Activated naive CD8-positive, alpha-beta T cell treated with anti-CD3 and anti-CD28 coated beads, Interleukin-2, amount 50 U/mL, for 24 hours (primary cell): ENCODE data around the gene SYT9.
A peak's percentile ranks its signal among the peaks of the same experiment; 100 is the strongest.

ENCODE experiments used
- ATAC-seq: fragments of 150-1000 bp; cut with Tn5 transposase; one replicate; pipeline ENCODE4 v1.10.0; 2021
- DNase-seq: peaks from one replicate; pipeline ENCODE4 v3.0.0; 2021
- H3K27ac Mint-ChIP-seq: one replicate; pipeline ENCODE4 v1.8.0; 2021; ENCODE audit warnings: mild to moderate bottlenecking, mixed read lengths
- H3K27me3 Mint-ChIP-seq: one replicate; pipeline ENCODE4 v1.8.0; 2021; ENCODE audit warnings: mixed read lengths
- H3K36me3 Mint-ChIP-seq: one replicate; pipeline ENCODE4 v1.8.0; 2021; ENCODE audit warnings: low read depth, mixed read lengths
- H3K4me1 Mint-ChIP-seq: one replicate; pipeline ENCODE4 v1.8.0; 2021; ENCODE audit warnings: mixed read lengths
- H3K4me3 Mint-ChIP-seq: one replicate; pipeline ENCODE4 v1.8.0; 2021; ENCODE audit warnings: mild to moderate bottlenecking, moderate library complexity, mixed read lengths
- H3K9me3 Mint-ChIP-seq: one replicate; pipeline ENCODE4 v1.8.0; 2021; ENCODE audit warnings: mixed read lengths

Gene SYT9

GRCh38 chr11:7439746-7440320 is 188.1 kb downstream of the SYT9 start:
- Mint-ChIP-seq H3K27me3 (no peaks in the 10 kb centered on the region), H3K27ac (no peak overlapping the region), H3K4me1 (peaks cover 13% of the 10 kb centered on the region), H3K9me3 (no peaks in the 10 kb centered on the region), H3K36me3 (no peaks in the 10 kb centered on the region), H3K4me3 (no peak overlapping the region)
- ATAC-seq: no peak
- DNase-seq: no peak

GRCh38 chr11:7442588-7443215 is 191.0 kb downstream of the SYT9 start:
- no peak overlapping the region for H3K27ac Mint-ChIP-seq
- peak; percentile 77 for DNase-seq
- ATAC-seq: peak; percentile 75
- H3K9me3 Mint-ChIP-seq: no peaks in the 10 kb centered on the region
- no peaks in the 10 kb centered on the region for H3K27me3 Mint-ChIP-seq
- no peaks in the 10 kb centered on the region for H3K36me3 Mint-ChIP-seq
- no peak overlapping the region for H3K4me3 Mint-ChIP-seq
- no peaks in the 10 kb centered on the region for H3K4me1 Mint-ChIP-seq

- no peak overlapping the region for H3K27ac Mint-ChIP-seq
- DNase-seq (no peak), ATAC-seq (no peak)
- no peak overlapping the region for H3K4me3 Mint-ChIP-seq
- H3K4me1 Mint-ChIP-seq: no peaks in the 10 kb centered on the region
- H3K36me3 Mint-ChIP-seq: no peaks in the 10 kb centered on the region
- no peaks in the 10 kb centered on the region for H3K9me3 Mint-ChIP-seq
- no peaks in the 10 kb centered on the region for H3K27me3 Mint-ChIP-seq
Measured at GRCh38 chr11:7444091-7444981, 192.6 kb downstream of the SYT9 start.

GRCh38 chr11:7445564-7445963 is 193.9 kb downstream of the SYT9 start:
- Mint-ChIP-seq H3K9me3 (no peaks in the 10 kb centered on the region), H3K4me3 (no peak overlapping the region), H3K4me1 (no peaks in the 10 kb centered on the region), H3K36me3 (no peaks in the 10 kb centered on the region), H3K27ac (no peak overlapping the region), H3K27me3 (no peaks in the 10 kb centered on the region)
- no peak for ATAC-seq
- DNase-seq: no peak

- ATAC-seq (no peak), DNase-seq (no peak)
- Mint-ChIP-seq H3K4me3 (no peak overlapping the region), H3K27ac (no peak overlapping the region), H3K4me1 (no peaks in the 10 kb centered on the region), H3K9me3 (no peaks in the 10 kb centered on the region), H3K27me3 (no peaks in the 10 kb centered on the region), H3K36me3 (no peaks in the 10 kb centered on the region)
Measured at GRCh38 chr11:7448201-7448600, 196.5 kb downstream of the SYT9 start.

- ATAC-seq (no peak), DNase-seq (no peak)
- no peaks in the 10 kb centered on the region for H3K36me3 Mint-ChIP-seq
- no peaks in the 10 kb centered on the region for H3K4me1 Mint-ChIP-seq
- no peak overlapping the region for H3K27ac Mint-ChIP-seq
- no peaks in the 10 kb centered on the region for H3K27me3 Mint-ChIP-seq
- H3K4me3 Mint-ChIP-seq: no peak overlapping the region
- no peaks in the 10 kb centered on the region for H3K9me3 Mint-ChIP-seq
Measured at GRCh38 chr11:7449211-7449840, 197.6 kb downstream of the SYT9 start.

- no peaks in the 10 kb centered on the region for H3K9me3 Mint-ChIP-seq
- H3K27me3 Mint-ChIP-seq: no peaks in the 10 kb centered on the region
- ATAC-seq: no peak
- H3K27ac Mint-ChIP-seq: no peak overlapping the region
- no peaks in the 10 kb centered on the region for H3K4me1 Mint-ChIP-seq
- H3K36me3 Mint-ChIP-seq: no peaks in the 10 kb centered on the region
- no peak for DNase-seq
- H3K4me3 Mint-ChIP-seq: no peak overlapping the region
Measured at GRCh38 chr11:7449841-7450214, 198.1 kb downstream of the SYT9 start.

- ATAC-seq (no peak), DNase-seq (no peak)
- Mint-ChIP-seq H3K27me3 (no peaks in the 10 kb centered on the region), H3K27ac (no peak overlapping the region), H3K4me3 (no peak overlapping the region), H3K4me1 (no peaks in the 10 kb centered on the region), H3K9me3 (no peaks in the 10 kb centered on the region), H3K36me3 (no peaks in the 10 kb centered on the region)
Measured at GRCh38 chr11:7450836-7451235, 199.1 kb downstream of the SYT9 start.

- Mint-ChIP-seq H3K4me3 (no peak overlapping the region), H3K4me1 (no peaks in the 10 kb centered on the region), H3K9me3 (no peaks in the 10 kb centered on the region), H3K36me3 (no peaks in the 10 kb centered on the region), H3K27ac (no peak overlapping the region), H3K27me3 (no peaks in the 10 kb centered on the region)
- DNase-seq (no peak), ATAC-seq (no peak)
Measured at GRCh38 chr11:7451520-7451919, 199.8 kb downstream of the SYT9 start.

- DNase-seq: no peak
Measured at GRCh38 chr11:7451952-7452494, 200.3 kb downstream of the SYT9 start.

GRCh38 chr11:7454854-7455253 is 203.2 kb downstream of the SYT9 start:
- Mint-ChIP-seq H3K4me1 (no peaks in the 10 kb centered on the region), H3K27me3 (no peaks in the 10 kb centered on the region), H3K36me3 (no peaks in the 10 kb centered on the region), H3K9me3 (no peaks in the 10 kb centered on the region), H3K4me3 (no peak overlapping the region), H3K27ac (no peak overlapping the region)
- ATAC-seq: no peak
- no peak for DNase-seq

More at GRCh38 chr11:7451952-7452494, 200.3 kb downstream of the SYT9 start:
- Mint-ChIP-seq H3K27ac (no peak overlapping the region), H3K4me3 (no peak overlapping the region), H3K36me3 (no peaks in the 10 kb centered on the region), H3K27me3 (no peaks in the 10 kb centered on the region), H3K4me1 (no peaks in the 10 kb centered on the region), H3K9me3 (no peaks in the 10 kb centered on the region)
- no peak for ATAC-seq

GRCh38 chr11:7457211-7457610 is 205.5 kb downstream of the SYT9 start:
- no peak for DNase-seq
- H3K4me1 Mint-ChIP-seq: peaks cover under 1% of the 10 kb centered on the region

GRCh38 chr11:7462706-7463105 is 211.0 kb downstream of the SYT9 start:
- H3K27ac Mint-ChIP-seq: no peak overlapping the region
- no peak for ATAC-seq

More at GRCh38 chr11:7457211-7457610, 205.5 kb downstream of the SYT9 start:
- no peak for ATAC-seq
- Mint-ChIP-seq H3K9me3 (no peaks in the 10 kb centered on the region), H3K27me3 (no peaks in the 10 kb centered on the region), H3K27ac (no peak overlapping the region), H3K36me3 (peaks cover 2% of the 10 kb centered on the region), H3K4me3 (no peak overlapping the region)

GRCh38 chr11:7467652-7468051 is 215.9 kb downstream of the SYT9 start:
- Mint-ChIP-seq H3K4me3 (peak overlapping the region; percentile 19), H3K4me1 (peaks cover 20% of the 10 kb centered on the region), H3K27ac (peak overlapping the region; percentile 55), H3K36me3 (peaks cover 4% of the 10 kb centered on the region), H3K27me3 (peaks cover 1% of the 10 kb centered on the region), H3K9me3 (no peaks in the 10 kb centered on the region)
- ATAC-seq (peak; percentile 97), DNase-seq (peak; percentile 23)

More at GRCh38 chr11:7462706-7463105, 211.0 kb downstream of the SYT9 start:
- Mint-ChIP-seq H3K4me3 (no peak overlapping the region), H3K4me1 (peaks cover 15% of the 10 kb centered on the region), H3K9me3 (no peaks in the 10 kb centered on the region), H3K36me3 (peaks cover 6% of the 10 kb centered on the region), H3K27me3 (no peaks in the 10 kb centered on the region)
- DNase-seq: no peak
